ENCODE data around the gene FOXL2.

The FOXL2 gene

GRCh38 chr3:138942861-138943623, 3.9 kb downstream of the FOXL2 start:
- no peak overlapping the region for H3K4me3 ChIP-seq (replicated peaks; ENCODE audit: low read depth, low read length)
- TF ChIP-seq CTCF (IDR thresholded peaks at IDR 0.05; ENCODE audit: low read length, missing control alignments) = no peak
- no peak for DNase-seq (ENCODE audit: low read depth)

GRCh38 chr3:138942271-138942670, 4.7 kb downstream of the FOXL2 start:
- DNase-seq (ENCODE audit: low read depth) = no peak
- TF ChIP-seq CTCF (IDR thresholded peaks at IDR 0.05; ENCODE audit: low read length, missing control alignments) = no peak
- no peak overlapping the region for H3K4me3 ChIP-seq (replicated peaks; ENCODE audit: low read depth, low read length)

GRCh38 chr3:138941259-138941885, 5.6 kb downstream of the FOXL2 start:
- DNase-seq (ENCODE audit: low read depth) = peak; percentile 66
- peak; percentile 74 for TF ChIP-seq CTCF (IDR thresholded peaks at IDR 0.05; ENCODE audit: low read length, missing control alignments)
- H3K4me3 ChIP-seq (replicated peaks; ENCODE audit: low read depth, low read length) = no peak overlapping the region

- H3K4me3 ChIP-seq (replicated peaks; ENCODE audit: low read depth, low read length) = no peak overlapping the region
- no peak for TF ChIP-seq CTCF (IDR thresholded peaks at IDR 0.05; ENCODE audit: low read length, missing control alignments)
- no peak for DNase-seq (ENCODE audit: low read depth)
Measured at GRCh38 chr3:138940446-138940845, 6.5 kb downstream of the FOXL2 start.

- no peak overlapping the region for H3K4me3 ChIP-seq (replicated peaks; ENCODE audit: low read depth, low read length)
- no peak for DNase-seq (ENCODE audit: low read depth)
- TF ChIP-seq CTCF (IDR thresholded peaks at IDR 0.05; ENCODE audit: low read length, missing control alignments) = no peak
Measured at GRCh38 chr3:138939561-138940241, 7.2 kb downstream of the FOXL2 start.

- no peak for DNase-seq (ENCODE audit: low read depth)
- no peak for TF ChIP-seq CTCF (IDR thresholded peaks at IDR 0.05; ENCODE audit: low read length, missing control alignments)
- H3K4me3 ChIP-seq (replicated peaks; ENCODE audit: low read depth, low read length) = no peak overlapping the region
Measured at GRCh38 chr3:138938877-138939560, 7.9 kb downstream of the FOXL2 start.
